Measurements from ENCODE around the gene PLEKHA8. TPM values are rescaled to one million over a fixed set of nuclear protein-coding genes. Genes with fewer than 3 reads are reported as not detected.

Gene PLEKHA8
- total RNA-seq, 2 experiments from 2014 or later = 16.8 to 17.1 TPM

DNA sequence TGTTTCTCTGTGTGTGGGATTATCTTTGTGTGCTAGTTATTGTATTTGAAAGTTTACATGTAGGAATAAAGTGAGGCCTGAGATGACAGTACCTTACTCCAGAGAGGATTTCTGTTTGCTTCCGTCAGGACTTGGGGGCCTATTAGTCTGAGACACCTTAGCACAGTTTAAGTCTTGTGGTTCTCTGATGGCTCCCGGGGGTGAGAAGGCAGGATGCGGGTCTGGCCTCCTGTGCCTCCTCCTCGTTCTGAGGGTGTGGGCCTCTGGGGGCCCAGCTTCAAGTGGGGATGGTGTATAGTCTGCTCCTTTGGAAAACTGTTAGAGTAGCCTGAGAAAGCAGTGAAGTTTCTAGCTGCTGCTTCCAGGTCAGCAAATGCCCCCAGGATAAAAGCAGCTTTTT lies 119.0 kb downstream of the PLEKHA8 start:
- peaks cover 16% of the 10 kb centered on the region for H3K4me1 Mint-ChIP-seq (ENCODE audit: low read depth)
- no peak for ATAC-seq
- no peak overlapping the region for H3K27ac Mint-ChIP-seq
- POLR2A ChIA-PET = interaction anchor here (1.6 to 2.3 kb wide), 2 partner anchors 11 to 13 kb away, joined by 5 to 8 read pairs; no protein-coding TSS in a partner anchor
- TF ChIP-seq, protein P1, sequence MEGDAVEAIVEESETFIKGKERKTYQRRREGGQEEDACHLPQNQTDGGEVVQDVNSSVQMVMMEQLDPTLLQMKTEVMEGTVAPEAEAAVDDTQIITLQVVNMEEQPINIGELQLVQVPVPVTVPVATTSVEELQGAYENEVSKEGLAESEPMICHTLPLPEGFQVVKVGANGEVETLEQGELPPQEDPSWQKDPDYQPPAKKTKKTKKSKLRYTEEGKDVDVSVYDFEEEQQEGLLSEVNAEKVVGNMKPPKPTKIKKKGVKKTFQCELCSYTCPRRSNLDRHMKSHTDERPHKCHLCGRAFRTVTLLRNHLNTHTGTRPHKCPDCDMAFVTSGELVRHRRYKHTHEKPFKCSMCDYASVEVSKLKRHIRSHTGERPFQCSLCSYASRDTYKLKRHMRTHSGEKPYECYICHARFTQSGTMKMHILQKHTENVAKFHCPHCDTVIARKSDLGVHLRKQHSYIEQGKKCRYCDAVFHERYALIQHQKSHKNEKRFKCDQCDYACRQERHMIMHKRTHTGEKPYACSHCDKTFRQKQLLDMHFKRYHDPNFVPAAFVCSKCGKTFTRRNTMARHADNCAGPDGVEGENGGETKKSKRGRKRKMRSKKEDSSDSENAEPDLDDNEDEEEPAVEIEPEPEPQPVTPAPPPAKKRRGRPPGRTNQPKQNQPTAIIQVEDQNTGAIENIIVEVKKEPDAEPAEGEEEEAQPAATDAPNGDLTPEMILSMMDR (IDR thresholded peaks at IDR 0.05) = no peak
- H3K9me3 Mint-ChIP-seq = no peaks in the 10 kb centered on the region
- intact Hi-C loops (cut with micrococcal nuclease) = no loop called here
- no peaks in the 10 kb centered on the region for H3K27me3 Mint-ChIP-seq
- DNase-seq = peak; percentile 36
- H3K4me3 Mint-ChIP-seq = no peak overlapping the region
- no peaks in the 10 kb centered on the region for H3K36me3 Mint-ChIP-seq (ENCODE audit: low read depth)
- CTCF ChIA-PET = interaction anchor here (1.0 to 1.4 kb wide), 3 partner anchors 10 to 13 kb away, joined by 3 to 5 read pairs (median 5); partner anchors contain the start of gene MTURN

DNA sequence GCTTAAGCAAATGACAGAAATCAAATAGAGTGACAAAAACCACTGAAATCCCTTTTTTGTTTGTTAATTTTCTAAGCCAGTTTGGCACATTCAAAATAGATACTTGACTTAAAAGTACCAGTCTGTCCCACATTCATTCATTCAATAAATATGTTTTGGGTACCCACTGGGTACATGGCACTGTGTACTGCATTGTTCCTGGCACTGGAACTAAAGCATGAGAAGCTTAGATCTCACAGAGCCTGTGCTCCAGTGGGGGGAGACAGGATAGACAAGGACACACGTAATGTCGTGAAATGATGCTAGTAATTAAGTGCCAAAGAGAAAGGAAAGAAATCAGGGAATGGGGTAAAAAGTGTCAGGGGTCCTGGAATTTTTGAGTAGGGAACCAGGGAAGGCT lies 119.6 kb downstream of the PLEKHA8 start:
- ATAC-seq = no peak
- CTCF ChIA-PET = interaction anchor here (1.4 kb wide), 1 partner anchor 13 kb away, joined by 5 read pairs; the partner anchor contains the start of gene MTURN
- H3K27ac Mint-ChIP-seq = no peak overlapping the region

DNA sequence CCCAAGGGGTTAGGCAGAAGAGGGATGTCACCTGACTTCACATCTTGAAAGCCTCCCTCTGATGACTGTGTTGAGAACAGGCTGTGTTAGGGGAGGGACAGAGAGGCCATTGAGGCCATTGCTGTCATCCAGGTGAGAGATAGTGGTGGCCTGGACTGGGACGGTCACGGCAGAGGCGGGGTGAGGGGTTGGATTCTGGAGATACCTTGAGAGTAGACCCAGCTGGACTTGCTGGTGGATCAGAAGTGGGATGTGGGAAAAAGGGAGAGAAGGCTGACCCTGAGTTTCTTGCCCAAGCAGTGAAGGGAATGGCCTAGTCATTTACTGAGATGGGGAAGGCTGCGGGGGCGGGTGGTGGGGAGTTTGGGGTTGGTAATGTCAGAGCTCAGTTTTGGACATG lies 120.2 kb downstream of the PLEKHA8 start:
- H3K27me3 Mint-ChIP-seq = no peaks in the 10 kb centered on the region
- TF ChIP-seq, protein P1 (IDR thresholded peaks at IDR 0.05) = no peak
- ChIA-PET POLR2A (interaction anchor here (0.6 to 1.3 kb wide), 3 partner anchors 10 to 34 kb away, joined by 3 read pairs; no protein-coding TSS in a partner anchor), CTCF (interaction anchor here (0.7 to 1.0 kb wide), 2 partner anchors 87 to 264 kb away, joined by 3 read pairs; no protein-coding TSS in a partner anchor)
- peaks cover 13% of the 10 kb centered on the region for H3K4me1 Mint-ChIP-seq (ENCODE audit: low read depth)
- no peak overlapping the region for H3K27ac Mint-ChIP-seq
- no peak overlapping the region for H3K4me3 Mint-ChIP-seq
- H3K36me3 Mint-ChIP-seq (ENCODE audit: low read depth) = no peaks in the 10 kb centered on the region
- no peak for ATAC-seq
- no peak for DNase-seq
- intact Hi-C loops (cut with micrococcal nuclease) = no loop called here
- H3K9me3 Mint-ChIP-seq = no peaks in the 10 kb centered on the region

More for the DNA sequence above, 119.6 kb downstream of the PLEKHA8 start:
- Mint-ChIP-seq H3K27me3 (no peaks in the 10 kb centered on the region), H3K36me3 (ENCODE audit: low read depth) (no peaks in the 10 kb centered on the region), H3K4me3 (no peak overlapping the region), H3K4me1 (ENCODE audit: low read depth) (peaks cover 16% of the 10 kb centered on the region), H3K9me3 (no peaks in the 10 kb centered on the region)
- POLR2A ChIA-PET = no interaction called here
- TF ChIP-seq, protein P1 (IDR thresholded peaks at IDR 0.05) = no peak
- DNase-seq = no peak
- intact Hi-C loops (cut with micrococcal nuclease) = no loop called here

DNA sequence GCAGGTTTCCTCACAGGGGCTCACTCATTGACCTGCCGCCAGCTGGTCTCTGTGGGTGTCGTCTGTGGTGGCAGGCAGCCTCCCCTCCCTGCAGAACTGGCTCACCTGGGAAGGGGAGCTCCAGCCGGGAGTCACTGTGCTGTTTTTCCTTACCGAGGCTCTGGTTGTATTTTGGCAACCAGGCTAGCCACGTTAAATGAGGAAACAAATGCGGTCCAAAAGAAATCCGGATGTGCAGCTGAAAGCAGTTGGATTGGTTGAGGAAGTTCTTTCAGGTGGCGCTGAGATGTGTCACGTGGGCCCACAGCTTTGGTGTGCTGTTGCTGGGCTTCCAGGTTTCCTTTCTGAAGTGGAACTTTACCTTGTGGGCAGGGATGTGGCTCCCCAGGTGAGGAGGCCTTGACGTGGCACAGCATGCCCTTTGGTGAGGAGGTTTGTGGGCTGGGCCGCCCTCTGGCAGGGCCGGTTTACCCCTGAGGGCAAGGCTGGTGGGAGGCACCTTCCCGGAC lies 120.8 kb downstream of the PLEKHA8 start:
- H3K4me3 Mint-ChIP-seq = peak overlapping the region; percentile 31
- TF ChIP-seq, protein P1 (IDR thresholded peaks at IDR 0.05) = no peak
- POLR2A ChIA-PET = interaction anchor here (1.0 to 1.3 kb wide), 2 partner anchors 9 to 13 kb away, joined by 3 read pairs; no protein-coding TSS in a partner anchor
- intact Hi-C loops (cut with micrococcal nuclease) = no loop called here
- no peaks in the 10 kb centered on the region for H3K27me3 Mint-ChIP-seq
- no peaks in the 10 kb centered on the region for H3K9me3 Mint-ChIP-seq
- DNase-seq = peak; percentile 51
- H3K27ac Mint-ChIP-seq = peak overlapping the region; percentile 20
- peaks cover 9% of the 10 kb centered on the region for H3K4me1 Mint-ChIP-seq (ENCODE audit: low read depth)
- ATAC-seq = peak; percentile 69
- no peaks in the 10 kb centered on the region for H3K36me3 Mint-ChIP-seq (ENCODE audit: low read depth)
- CTCF ChIA-PET = interaction anchor here (0.7 to 1.0 kb wide), 2 partner anchors 87 to 263 kb away, joined by 3 read pairs; no protein-coding TSS in a partner anchor

DNA sequence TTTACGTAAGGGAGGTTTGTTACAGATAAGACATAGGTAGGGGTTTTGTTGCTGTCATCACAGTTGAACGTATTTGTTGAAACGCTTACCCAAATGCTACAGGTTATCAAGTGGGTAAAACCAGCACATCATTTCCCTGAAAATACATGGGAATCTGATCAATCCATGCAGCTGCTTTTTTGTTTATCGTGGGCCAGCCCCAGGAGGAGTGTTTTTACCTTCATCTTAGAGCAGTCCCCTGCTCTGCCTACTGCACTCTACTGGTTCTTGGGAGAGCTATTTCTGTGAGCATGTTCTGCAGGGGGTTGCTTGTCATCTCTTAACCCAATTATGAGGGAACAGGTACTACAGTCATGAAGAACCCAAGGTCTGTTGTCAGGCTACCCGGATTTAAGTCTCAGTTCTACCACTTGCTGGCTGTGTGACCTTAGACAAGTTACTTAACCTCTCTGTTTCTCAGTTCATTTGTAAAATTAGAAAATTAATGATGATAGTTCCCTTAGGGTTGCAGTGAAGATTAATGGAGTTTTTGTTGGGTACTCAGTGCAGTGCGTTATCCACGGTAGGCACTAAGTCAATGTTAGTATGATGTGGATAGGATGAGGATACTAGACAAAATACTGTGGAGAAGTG lies 121.5 kb downstream of the PLEKHA8 start:
- Mint-ChIP-seq H3K4me3 (peak overlapping the region; percentile 31), H3K27ac (no peak overlapping the region), H3K4me1 (ENCODE audit: low read depth) (peaks cover 3% of the 10 kb centered on the region), H3K9me3 (no peaks in the 10 kb centered on the region), H3K36me3 (ENCODE audit: low read depth) (no peaks in the 10 kb centered on the region), H3K27me3 (no peaks in the 10 kb centered on the region)
- ChIA-PET POLR2A (interaction anchor here (1.0 kb wide), 1 partner anchor 8 kb away, joined by 3 read pairs; no protein-coding TSS in a partner anchor), CTCF (interaction anchor here (1.0 kb wide), 1 partner anchor 88 kb away, joined by 3 read pairs; no protein-coding TSS in a partner anchor)
- DNase-seq = no peak
- TF ChIP-seq, protein P1 (IDR thresholded peaks at IDR 0.05) = no peak
- no peak for ATAC-seq
- intact Hi-C loops (cut with micrococcal nuclease) = no loop called here
